Tibial nerve (tissue), 4 donors: ENCODE results near the gene WDR53.

Experiments used
- CTCF ChIP-seq, 5 experiments: fragments of 200-600 bp in 3 of 5; fragments of 450-650 bp in 2 of 5; sonication (generic) in 3 of 5; IDR thresholded peaks; one replicate each; pipeline ENCODE4 v1.5.1; 2016 to 2019; ENCODE audit warnings: antibody characterized with exemption in 5 of 5, mild to moderate bottlenecking in 3 of 5, moderate library complexity in 2 of 5
- EP300 ChIP-seq, 2 donors: sonication (generic); formaldehyde crosslinking; IDR thresholded peaks; one replicate each; pipeline ENCODE4 v1.6.1; 2017; ENCODE audit warnings: antibody characterized with exemption in 2 of 2, mild to moderate bottlenecking in 1 of 2
- POLR2A ChIP-seq, 2 donors: fragments of 450-650 bp; IDR thresholded peaks; one replicate each; pipeline ENCODE4 v1.6.1; 2017; ENCODE audit warnings: antibody characterized with exemption in 2 of 2, mild to moderate bottlenecking in 2 of 2, moderate library complexity in 2 of 2

- TF ChIP-seq CTCF (IDR thresholded peaks at IDR 0.05) (no peak), POLR2A (IDR thresholded peaks at IDR 0.05) (no peak), EP300 (IDR thresholded peaks at IDR 0.05) (no peak)
These were observed 48.7 kb downstream of the WDR53 start for GRCh38 chr3:196519718-196520082.
